Endothelial cell of hepatic sinusoid (primary cell): Measurements from ENCODE around the gene REXO1.

ENCODE experiments used
- in situ Hi-C: cut with HindIII; loops from 2 replicates; pipeline ENCODE4 v1.10.0; 2017; ENCODE audit warnings: low sequenced_read_pairs

Gene REXO1

GRCh38 chr19:1849132-1849474 is 820 bp upstream of the REXO1 start:
- in situ Hi-C loops, result no loop called here

DNA sequence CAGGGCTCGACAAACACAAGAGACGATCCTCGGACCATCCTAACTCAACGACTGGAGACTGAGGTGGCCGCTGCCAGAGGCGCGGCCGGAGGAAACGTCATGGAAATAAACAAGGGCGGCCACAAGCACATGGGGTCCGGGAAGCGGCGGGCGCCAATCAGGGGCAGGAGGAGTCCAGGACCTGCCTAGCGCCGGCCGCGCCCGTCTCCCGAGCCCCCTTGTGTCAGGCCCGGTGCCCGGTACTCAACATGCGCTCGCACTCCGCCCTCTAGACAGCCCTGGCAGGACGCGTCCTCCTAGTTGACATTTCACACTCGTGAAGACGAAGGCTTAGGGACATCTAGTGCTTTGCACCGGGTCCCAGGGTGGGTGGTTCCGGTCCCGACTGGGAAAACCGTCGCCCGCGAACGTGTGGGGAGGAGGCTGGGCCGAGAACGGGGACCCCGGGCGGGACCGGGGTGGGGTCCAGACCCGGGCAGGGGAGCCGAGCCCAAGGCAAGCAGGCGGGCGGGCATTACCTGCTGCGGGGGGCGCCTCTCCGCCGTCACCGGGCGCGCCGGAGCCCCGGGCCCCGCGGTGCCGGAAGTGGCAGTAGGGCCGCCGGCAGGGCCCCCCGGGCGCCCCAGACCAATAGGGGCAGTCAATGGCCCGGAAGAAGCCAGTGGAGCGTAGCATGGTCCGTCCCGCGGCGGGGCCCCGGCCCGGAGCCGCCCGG is 442 bp downstream of the REXO1 start:
- in situ Hi-C loops, result no loop called here

- in situ Hi-C loops, result no loop called here
Measured at GRCh38 chr19:1847348-1847683, 967 bp downstream of the REXO1 start.

- in situ Hi-C loops, result no loop called here
Measured at GRCh38 chr19:1846517-1847204, 1.6 kb downstream of the REXO1 start.

DNA sequence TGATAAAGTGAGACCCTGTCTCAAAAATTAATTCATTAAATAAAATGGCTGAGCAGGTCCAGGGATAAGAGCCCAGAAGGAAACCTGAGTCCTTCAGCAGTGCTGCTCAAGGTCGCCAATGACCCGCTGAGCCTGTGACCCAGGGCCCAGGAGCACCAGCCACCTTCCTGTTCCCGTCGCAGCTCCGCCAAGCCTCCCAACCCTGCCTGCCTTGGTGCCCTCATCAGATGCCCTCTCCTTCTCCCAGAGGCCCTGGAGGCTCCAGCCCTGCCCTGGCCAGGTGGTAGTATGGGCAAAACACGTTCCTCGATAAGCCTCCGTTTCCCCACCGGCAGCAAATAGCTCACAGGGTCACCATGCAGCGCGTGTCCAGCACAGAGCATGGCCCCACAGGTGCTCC is 2.6 kb downstream of the REXO1 start:
- in situ Hi-C loops, result no loop called here

DNA sequence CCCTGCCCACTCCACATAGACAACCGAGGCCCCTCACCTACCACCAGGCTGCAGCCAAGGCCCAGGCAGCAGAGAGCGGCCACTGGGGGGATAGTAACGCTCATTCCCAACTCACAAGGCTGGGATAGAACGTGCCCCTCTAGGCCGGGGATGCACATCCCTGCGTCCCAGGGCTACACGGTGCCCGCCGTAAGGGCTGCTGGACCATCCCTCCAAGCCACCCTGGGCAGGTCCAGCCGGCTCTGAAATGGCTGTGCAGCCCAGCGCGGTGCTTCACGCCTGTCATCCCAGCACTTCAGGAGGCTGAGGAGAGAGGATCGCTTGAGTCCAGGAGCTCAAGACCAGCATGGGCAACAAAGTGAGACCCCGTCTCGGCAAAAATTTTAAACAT is 3.2 kb downstream of the REXO1 start:
- in situ Hi-C loops, result no loop called here

GRCh38 chr19:1844513-1845124 is 3.7 kb downstream of the REXO1 start:
- in situ Hi-C loops, result no loop called here

GRCh38 chr19:1843646-1844394 is 4.5 kb downstream of the REXO1 start:
- in situ Hi-C loops, result no loop called here

DNA sequence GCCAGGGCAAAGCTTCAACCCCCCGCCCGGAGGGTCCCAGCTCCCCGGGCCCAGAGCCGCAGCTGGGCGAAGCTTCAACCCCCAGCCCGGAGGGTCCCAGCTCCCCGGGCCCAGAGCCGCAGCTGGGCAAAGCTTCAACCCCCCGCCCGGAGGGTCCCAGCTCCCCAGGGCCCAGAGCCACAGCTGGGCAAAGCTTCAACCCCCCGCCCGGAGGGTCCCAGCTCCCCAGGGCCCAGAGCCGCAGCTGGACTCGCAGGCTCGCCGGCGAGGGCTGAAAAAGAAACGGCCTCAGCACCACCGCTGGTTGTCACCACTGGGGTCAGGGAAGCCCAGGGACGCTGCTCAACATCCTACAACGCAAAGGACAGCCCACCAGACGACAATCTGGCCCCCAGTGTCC is 5.2 kb downstream of the REXO1 start:
- in situ Hi-C loops, result no loop called here

- in situ Hi-C loops, result no loop called here
Measured at GRCh38 chr19:1841209-1841924, 6.9 kb downstream of the REXO1 start.

- in situ Hi-C loops, result no loop called here
Measured at GRCh38 chr19:1840541-1841115, 7.7 kb downstream of the REXO1 start.

GRCh38 chr19:1839658-1840540 is 8.4 kb downstream of the REXO1 start:
- in situ Hi-C loops, result no loop called here

GRCh38 chr19:1837625-1838105 is 10.6 kb downstream of the REXO1 start:
- in situ Hi-C loops, result no loop called here

DNA sequence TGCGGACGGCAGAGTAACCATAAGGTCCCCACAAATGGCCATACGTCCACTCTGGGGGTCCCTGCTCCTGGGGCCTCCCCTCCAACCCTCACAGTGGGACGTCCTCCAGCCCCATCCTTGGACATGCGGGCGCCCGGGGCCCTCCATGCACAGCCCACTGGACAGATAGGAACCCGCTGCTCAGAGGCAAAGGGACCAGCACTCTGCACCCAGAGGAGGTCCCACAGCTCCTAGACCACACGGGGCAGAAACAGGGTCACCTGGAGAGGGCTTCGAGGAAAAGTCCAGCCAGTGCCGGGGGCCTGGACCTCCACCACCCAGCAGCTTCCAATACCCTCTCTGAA is 11.1 kb downstream of the REXO1 start:
- in situ Hi-C loops, result no loop called here

- in situ Hi-C loops, result no loop called here
Measured at GRCh38 chr19:1836458-1837221, 11.6 kb downstream of the REXO1 start.

- in situ Hi-C loops, result no loop called here
Measured at GRCh38 chr19:1833540-1833939, 14.7 kb downstream of the REXO1 start.

DNA sequence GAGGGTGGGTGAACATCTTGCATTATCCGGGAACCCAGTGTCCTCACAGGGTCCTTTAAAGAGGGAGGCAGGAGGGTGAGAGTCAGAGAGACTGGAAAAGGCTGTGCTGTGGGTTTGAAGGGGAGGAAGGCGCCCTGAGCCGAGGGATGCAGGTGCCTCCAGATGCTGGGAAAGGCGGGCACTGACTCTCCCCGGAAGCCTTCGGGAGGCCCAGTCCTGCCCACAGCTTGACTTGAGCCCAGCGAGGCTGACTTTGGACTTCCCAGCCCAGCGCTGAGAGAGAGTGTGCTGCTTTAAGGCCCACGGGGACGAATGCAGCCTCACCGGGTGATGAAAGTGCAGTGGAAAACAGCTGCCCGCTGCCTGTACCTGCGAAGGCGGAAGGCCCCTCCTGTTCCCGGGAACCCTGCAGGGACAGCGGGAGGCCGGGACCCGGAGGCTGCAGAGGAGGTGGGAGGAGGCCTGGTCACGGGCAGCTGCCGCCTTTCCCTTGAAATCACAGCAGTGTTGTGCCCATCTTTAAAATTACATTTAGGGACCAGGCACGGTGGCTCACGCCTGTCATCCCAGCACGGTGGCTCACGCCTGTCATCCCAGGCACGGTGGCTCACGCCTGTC is 16.1 kb downstream of the REXO1 start:
- in situ Hi-C loops, result no loop called here

- in situ Hi-C loops, result no loop called here
Measured at GRCh38 chr19:1830978-1831377, 17.3 kb downstream of the REXO1 start.

GRCh38 chr19:1830568-1830967 is 17.7 kb downstream of the REXO1 start:
- in situ Hi-C loops, result no loop called here
